CD4-positive, alpha-beta T cell treated with Interleukin-6 at 100 ng/mL for 8 hours (primary cell): ENCODE data around the gene PSENEN.
"Not testable (repeated sequence)": the region's sequence is repeated elsewhere in the genome, so short reads cannot be mapped to it uniquely, and the experiment has no call there.

Source experiments
- DNase-seq: peaks from one replicate; pipeline ENCODE4 v3.0.0-alpha.2; 2020; ENCODE audit warnings: mixed read lengths, low spot score

Gene PSENEN

DNA sequence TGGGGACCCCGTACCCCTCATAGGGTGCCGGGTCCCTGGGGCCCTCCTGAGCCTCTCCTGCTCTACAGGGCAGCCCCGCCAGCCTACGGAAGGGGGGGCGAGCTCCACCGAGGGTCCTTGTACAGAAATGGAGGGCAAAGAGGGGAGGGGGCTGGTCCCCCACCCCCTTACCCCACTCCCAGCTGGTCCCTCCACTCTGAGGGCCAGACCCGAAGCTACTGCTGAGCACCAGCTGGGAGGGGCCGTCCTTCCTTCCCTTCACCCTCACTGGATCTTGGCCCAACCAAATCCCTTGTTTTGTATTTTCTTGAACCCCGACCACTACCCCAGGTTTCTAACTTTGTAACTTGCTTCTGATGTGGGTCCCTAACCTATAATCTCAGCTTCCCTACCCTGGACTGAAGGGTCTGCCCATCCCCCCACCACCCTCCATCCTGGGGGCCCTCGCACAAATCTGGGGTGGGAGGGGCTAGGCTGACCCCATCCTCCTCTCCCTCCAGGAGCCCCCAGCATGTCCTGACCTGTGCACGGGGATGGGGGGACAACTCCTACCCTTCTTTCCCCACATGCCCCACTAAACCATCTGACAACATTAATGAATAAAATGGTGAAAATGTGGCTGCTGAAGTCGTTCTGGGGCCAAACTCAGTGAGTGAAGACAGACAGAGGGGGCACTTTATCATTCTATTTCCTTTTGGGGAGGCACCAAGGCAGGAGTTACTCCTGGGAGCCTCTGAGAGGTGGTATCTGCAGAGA is 42.9 kb downstream of the PSENEN start:
- DNase-seq = no peak

DNA sequence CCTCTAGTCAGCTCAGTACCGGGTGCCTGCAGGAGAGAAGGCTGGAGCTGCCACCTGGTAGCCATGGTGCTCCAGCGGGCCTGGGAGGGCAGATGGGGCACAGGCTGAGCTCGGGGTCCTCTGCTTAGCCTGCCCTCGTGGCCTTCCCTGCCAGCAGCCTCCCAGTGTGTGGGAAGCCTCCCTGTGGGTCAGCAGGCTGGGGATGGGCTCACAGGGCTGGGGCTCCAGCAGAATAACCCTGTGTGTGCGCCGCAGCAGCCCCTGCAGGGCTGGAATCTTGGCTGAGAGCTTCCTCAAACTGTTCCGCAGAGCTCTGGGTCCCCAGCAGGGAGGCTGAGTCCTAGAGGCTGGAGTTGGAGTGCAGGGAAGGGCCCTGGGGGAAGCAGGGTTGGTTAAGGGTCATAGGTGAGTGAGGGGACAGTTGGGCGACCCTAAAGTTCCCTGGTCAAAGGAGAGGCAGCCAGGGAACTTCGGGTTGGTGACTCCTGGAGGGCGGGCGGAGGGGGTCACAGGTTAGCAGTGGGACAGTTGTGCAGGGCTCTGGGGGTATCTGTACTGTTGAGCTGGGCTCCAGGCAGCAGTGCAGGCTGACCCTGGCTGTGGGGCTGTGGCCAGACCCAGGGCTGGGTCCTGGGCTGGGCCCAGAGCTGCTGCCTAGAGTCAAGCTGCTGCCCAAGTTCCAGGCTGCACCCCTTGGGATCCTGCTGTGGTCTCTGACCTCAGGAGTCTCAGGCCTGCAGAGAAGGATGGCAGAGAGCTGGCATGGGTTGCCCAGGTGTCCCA is 43.9 kb downstream of the PSENEN start:
- no peak for DNase-seq

GRCh38 chr19:35789978-35790944 is 44.8 kb downstream of the PSENEN start:
- no peak for DNase-seq

DNA sequence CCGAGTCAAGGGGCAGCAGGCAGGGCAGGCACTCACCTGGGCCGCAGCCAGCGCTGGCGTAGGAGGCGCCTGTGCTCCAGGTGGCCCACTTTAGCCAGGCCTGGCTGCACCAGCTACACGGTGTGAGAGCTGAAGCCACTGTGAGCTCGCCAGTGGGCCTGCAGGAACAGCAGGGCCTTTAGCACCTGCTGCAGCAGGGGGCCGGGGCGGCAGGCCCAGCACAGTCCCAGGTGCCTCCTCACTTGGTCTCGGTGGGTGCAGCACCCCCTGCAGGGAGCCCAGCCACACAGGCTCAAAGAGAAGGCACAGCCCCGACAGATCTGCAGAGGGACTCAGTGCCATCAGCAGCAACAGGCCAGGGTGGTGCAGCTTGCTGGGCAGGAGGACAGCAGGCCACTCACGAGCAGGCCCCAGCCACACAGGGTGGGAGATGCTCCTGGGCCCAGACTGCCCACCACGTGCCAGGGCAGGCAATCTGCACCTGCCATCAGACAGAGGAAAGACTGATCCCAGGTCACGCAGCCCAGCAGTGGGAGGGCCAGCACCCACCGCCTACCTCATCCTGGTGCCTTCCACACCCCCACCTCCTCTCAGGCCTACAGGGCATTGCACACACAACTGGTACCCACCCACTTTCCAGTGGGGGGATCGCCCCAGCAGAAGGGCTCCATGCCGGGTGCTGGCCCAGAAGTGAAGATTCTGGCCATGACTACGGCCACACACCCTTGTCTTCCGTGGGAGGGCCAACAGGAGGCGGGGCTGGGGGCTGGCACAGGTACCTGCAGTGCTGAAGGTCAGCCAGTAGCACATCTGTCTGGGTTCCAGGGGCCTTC is 45.7 kb downstream of the PSENEN start:
- DNase-seq = no peak

- no peak for DNase-seq
Observed at GRCh38 chr19:35791814-35792279, 46.4 kb downstream of the PSENEN start.

DNA sequence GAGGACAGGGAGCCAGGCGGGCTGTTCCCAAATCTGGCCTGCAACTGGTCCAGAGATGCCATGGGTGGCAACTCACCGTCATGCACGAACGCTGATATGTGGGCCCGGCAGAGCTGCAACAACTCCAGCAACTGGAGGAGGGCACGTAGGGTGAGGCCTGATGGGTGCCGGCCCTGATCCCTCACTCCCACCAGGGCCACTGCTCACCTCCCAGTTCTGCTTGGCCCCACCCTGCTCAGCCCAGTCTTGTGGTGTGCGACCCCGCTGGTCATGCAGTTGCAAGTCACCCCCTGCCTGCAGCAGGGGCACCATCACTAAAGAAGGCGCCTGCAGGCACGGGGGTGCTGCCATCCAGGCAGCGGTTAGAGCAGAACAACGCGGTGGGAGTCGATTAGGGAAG is 46.9 kb downstream of the PSENEN start:
- DNase-seq = no peak

DNA sequence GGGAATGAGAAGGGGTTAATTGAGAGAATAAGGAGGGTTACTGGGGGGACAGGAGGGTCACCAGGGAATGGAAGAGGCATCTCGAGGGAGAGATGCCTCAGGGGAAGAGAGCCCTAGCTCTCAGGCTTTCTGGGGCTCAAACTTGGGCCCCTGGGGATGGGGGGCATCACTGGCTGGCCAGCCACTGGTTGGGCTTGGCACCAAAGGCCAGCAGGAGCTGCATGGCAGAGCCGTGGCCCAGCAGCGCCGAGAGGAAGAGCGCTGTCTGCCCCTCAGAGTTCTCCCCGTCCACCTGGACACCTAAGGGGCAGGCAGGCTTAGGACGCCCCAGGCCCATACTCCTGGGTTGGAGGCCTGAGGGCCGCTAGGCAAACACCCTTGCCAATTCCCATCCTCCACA is 47.4 kb downstream of the PSENEN start:
- no peak for DNase-seq

- no peak for DNase-seq
Observed at GRCh38 chr19:35793381-35794165, 48.1 kb downstream of the PSENEN start.

- not testable (repeated sequence) for DNase-seq
Observed at GRCh38 chr19:35795564-35795963, 50.1 kb downstream of the PSENEN start.
